Hepatocyte (in vitro differentiated cells): ENCODE measurements around the gene STYX. TPM values are rescaled to one million over a fixed set of nuclear protein-coding genes. Genes with fewer than 3 reads are reported as not detected.

Experiments used
- DNase-seq: peaks from one replicate; pipeline ENCODE4 v3.0.0-alpha.2; 2016; ENCODE audit warnings: low spot score
- H2AFZ ChIP-seq: fragments of 200-600 bp; sonication (generic); 2 replicates; pipeline ENCODE4 v1.6.0; 2016; ENCODE audit warnings: antibody characterized with exemption, mild to moderate bottlenecking
- H3K27ac ChIP-seq: fragments of 200-600 bp; sonication (generic); 2 replicates; pipeline ENCODE4 v1.5.1; 2016; ENCODE audit warnings: mild to moderate bottlenecking
- H3K27me3 ChIP-seq: fragments of 200-600 bp; sonication (generic); 2 replicates; pipeline ENCODE4 v1.6.1; 2016
- H3K36me3 ChIP-seq: fragments of 200-600 bp; sonication (generic); replicated peaks from 2 replicates; pipeline ENCODE4 v1.5.1; 2016; ENCODE audit warnings: low read depth; ENCODE audit not compliant: insufficient read depth
- H3K4me1 ChIP-seq: fragments of 200-600 bp; sonication (generic); 2 replicates; pipeline ENCODE4 v1.5.1; 2016; ENCODE audit warnings: mild to moderate bottlenecking, moderate library complexity; ENCODE audit not compliant: insufficient read depth
- H3K4me2 ChIP-seq: fragments of 200-600 bp; sonication (generic); 2 replicates; pipeline ENCODE4 v1.6.0; 2016
- H3K4me3 ChIP-seq: fragments of 200-600 bp; sonication (generic); 2 replicates; pipeline ENCODE4 v1.5.1; 2016; ENCODE audit warnings: mild to moderate bottlenecking
- H3K79me2 ChIP-seq: fragments of 200-600 bp; sonication (generic); 2 replicates; pipeline ENCODE4 v1.6.0; 2017; ENCODE audit warnings: mild to moderate bottlenecking
- H3K9me2 ChIP-seq: fragments of 200-600 bp; sonication (generic); replicated peaks from 2 replicates; pipeline ENCODE4 v1.6.0; 2017; ENCODE audit warnings: mild to moderate bottlenecking; ENCODE audit not compliant: insufficient read depth
- H3K9me3 ChIP-seq: fragments of 200-600 bp; sonication (generic); 2 replicates; pipeline ENCODE4 v1.5.1; 2016; ENCODE audit warnings: low read depth, mild to moderate bottlenecking
- H4K20me1 ChIP-seq: fragments of 200-600 bp; sonication (generic); 2 replicates; pipeline ENCODE4 v1.6.0; 2016; ENCODE audit warnings: mild to moderate bottlenecking; ENCODE audit not compliant: insufficient read depth, poor library complexity, severe bottlenecking
- CTCF ChIP-seq: fragments of 200-600 bp; sonication (generic); IDR thresholded peaks from 2 replicates; pipeline ENCODE4 v1.5.1; 2016; ENCODE audit warnings: antibody characterized with exemption, mild to moderate bottlenecking; ENCODE audit not compliant: poor library complexity
- EZH2 ChIP-seq: fragments of 200-600 bp; sonication (generic); IDR thresholded peaks from 2 replicates; pipeline ENCODE4 v1.6.1; 2016; ENCODE audit warnings: antibody characterized with exemption, mild to moderate bottlenecking, borderline replicate concordance
- EZH2phosphoT487 ChIP-seq: fragments of 200-600 bp; sonication (generic); IDR thresholded peaks from one replicate; pipeline ENCODE4 v1.6.1; 2018; ENCODE audit warnings: antibody characterized with exemption, mild to moderate bottlenecking, low read depth, moderate library complexity; ENCODE audit not compliant: unreplicated experiment, severe bottlenecking
- WGBS: methylation state at CpG from one replicate; pipeline ENCODE4 v1.1.6; 2016; ENCODE audit warnings: low lambda C conversion rate; ENCODE audit errors: missing lambda C conversion rate; 5-methylcytosine and 5-hydroxymethylcytosine counted together
- polyA plus RNA-seq: library from polyadenylated mRNA; unstranded; fragments of >200 nt; fragmentation: Nextera tagmentation; extraction: Ambion mirVana; gene quantifications from 2 replicates; pipeline ENCODE4 v1.2.1, GENCODE V29; 2016
- total RNA-seq: library from RNA; depleted of rRNA; stranded (reverse); fragments of >200 nt; gene quantifications from 2 replicates; pipeline ENCODE4 v1.2.3, GENCODE V29; 2014

The STYX gene
- total and polyA plus RNA-seq, 2 experiments from 2014 or later = 8.1 to 21.5 TPM

DNA sequence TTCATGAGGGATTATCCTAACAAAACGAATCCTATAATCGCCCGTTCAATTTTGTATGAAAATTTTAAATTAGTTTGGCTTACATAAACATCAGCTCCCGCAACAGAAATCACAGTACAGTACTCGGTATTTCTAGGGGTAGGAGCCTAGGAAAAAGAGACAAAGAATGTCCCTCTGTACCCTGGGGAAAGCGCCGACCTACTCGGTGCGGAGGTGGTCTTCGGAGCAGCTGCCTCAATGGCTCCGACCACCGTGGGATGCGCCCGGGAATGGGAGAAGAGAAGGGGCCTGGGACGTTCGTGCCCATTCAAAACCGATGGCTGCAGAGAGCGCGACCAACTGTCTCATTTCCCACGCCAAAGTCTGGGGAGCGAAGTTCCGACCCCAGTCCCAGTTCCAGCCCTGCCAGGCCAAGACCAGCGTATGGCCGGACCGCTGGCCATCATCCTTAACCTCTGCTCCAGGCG is 60.8 kb downstream of the STYX start:
- Histone ChIP-seq H3K27me3 (no peaks in the 10 kb centered on the region), H3K27ac (peak overlapping the region; percentile 89), H3K4me3 (peak overlapping the region; percentile 64), H3K9me2 (no peaks in the 10 kb centered on the region), H3K9me3 (no peaks in the 10 kb centered on the region), H3K4me2 (peak overlapping the region; percentile 93), H2AFZ (peak overlapping the region; percentile 96), H4K20me1 (no peaks in the 10 kb centered on the region), H3K79me2 (peaks cover 41% of the 10 kb centered on the region), H3K4me1 (no peaks in the 10 kb centered on the region), H3K36me3 (no peaks in the 10 kb centered on the region)
- DNase-seq = no peak
- TF ChIP-seq EZH2 (no peak), EZH2phosphoT487 (no peak), CTCF (no peak)
- WGBS = 1% methylated on average over 22 of the region's 26 CpGs

DNA sequence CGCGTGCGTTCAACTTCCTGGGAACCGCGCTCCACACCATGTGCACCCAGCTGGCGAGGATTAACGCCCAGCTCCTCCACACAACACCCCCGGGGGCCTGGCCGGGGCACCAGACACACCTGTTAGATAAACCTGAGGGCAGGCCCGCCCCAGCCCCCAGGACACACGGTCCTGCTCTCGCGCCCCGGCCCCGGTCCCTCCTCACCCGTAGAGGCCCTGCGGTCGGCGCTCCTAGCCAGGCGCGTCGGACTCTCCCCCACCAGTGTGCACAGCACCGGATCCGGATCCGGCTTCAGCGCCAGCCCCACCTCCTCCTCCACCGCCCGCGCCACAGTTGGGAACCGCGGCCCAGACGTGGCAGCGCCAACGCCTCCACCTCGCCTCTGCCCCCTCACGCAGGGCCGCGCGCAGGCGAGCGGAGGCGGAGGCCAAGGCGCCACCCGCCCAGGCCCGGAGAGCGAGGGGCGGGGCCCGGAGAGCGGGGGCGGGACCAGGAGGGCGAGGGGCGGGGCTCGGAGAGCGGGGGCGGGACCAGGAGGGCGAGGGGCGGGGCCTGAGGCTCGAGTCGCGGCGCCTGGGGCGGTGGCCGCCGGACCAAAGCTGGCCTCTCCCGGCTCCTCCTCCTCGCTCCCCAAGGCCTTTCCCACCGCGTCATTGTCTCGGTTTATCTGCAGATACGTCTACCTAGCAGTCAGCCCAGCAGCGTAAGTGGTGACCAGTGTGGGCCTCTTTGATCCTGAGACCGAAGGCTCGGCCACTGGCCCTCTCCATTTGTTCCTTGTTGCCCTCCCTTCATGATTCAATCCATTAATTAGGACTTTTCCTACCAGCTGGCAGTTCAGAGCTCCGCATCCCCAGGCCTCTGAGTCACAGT is 61.5 kb downstream of the STYX start, which contains the start of gene GNPNAT1:
Gene GNPNAT1, minus strand, starts transcription at position 385 of the 874 bp plus-strand sequence. CDS start 6,957 bp downstream, outside the sequence.
- H3K4me1 ChIP-seq = no peaks in the 10 kb centered on the region
- peak within 1 kb of the TSS; percentile 64 for H3K4me3 ChIP-seq
- H3K27ac ChIP-seq = peak within 1 kb of the TSS; percentile 89
- H3K9me3 ChIP-seq = no peaks in the 10 kb centered on the region
- peak; percentile 94 for DNase-seq
- no peaks in the 10 kb centered on the region for H3K27me3 ChIP-seq
- H4K20me1 ChIP-seq = no peaks in the 10 kb centered on the region
- H3K79me2 ChIP-seq = peaks cover 41% of the 10 kb centered on the region
- no peak for TF ChIP-seq EZH2
- no peak for TF ChIP-seq EZH2phosphoT487
- no peak for TF ChIP-seq CTCF
- WGBS = 4% methylated on average over 63 of the region's 74 CpGs
- H3K36me3 ChIP-seq = no peaks in the 10 kb centered on the region
- H2AFZ ChIP-seq = peak within 1 kb of the TSS; percentile 96
- peak within 1 kb of the TSS; percentile 93 for H3K4me2 ChIP-seq
- H3K9me2 ChIP-seq = no peaks in the 10 kb centered on the region

DNA sequence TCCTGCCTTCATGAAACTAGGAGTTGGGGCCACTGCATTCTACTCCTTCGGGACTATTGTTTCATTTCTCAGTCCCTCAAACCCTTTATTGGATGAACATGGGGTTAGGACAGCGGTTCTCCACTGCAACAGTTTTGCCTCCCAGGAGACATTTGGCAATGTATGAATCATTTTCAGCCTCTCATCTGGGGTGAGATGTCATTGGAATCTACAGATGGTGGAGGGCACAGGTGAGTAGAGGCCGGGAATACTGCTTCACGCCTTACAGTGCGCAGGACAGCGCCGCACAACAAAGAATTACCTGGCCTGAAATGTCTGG is 62.1 kb downstream of the STYX start:
- Histone ChIP-seq H4K20me1 (no peaks in the 10 kb centered on the region), H3K4me1 (no peaks in the 10 kb centered on the region), H2AFZ (peak overlapping the region; percentile 70), H3K27me3 (no peaks in the 10 kb centered on the region), H3K36me3 (no peaks in the 10 kb centered on the region), H3K27ac (peak overlapping the region; percentile 88), H3K9me2 (no peaks in the 10 kb centered on the region), H3K9me3 (no peaks in the 10 kb centered on the region), H3K79me2 (peaks cover 37% of the 10 kb centered on the region), H3K4me3 (peak overlapping the region; percentile 15), H3K4me2 (peak overlapping the region; percentile 93)
- 85% methylated on average over 7 of the region's 7 CpGs for WGBS
- TF ChIP-seq EZH2 = no peak
- DNase-seq = no peak

- WGBS = 55% methylated on average over 2 of the region's 2 CpGs
- no peaks in the 10 kb centered on the region for H3K27me3 ChIP-seq
- TF ChIP-seq CTCF (no peak), EZH2 (no peak), EZH2phosphoT487 (no peak)
- no peaks in the 10 kb centered on the region for H3K36me3 ChIP-seq
- no peaks in the 10 kb centered on the region for H4K20me1 ChIP-seq
- no peak overlapping the region for H2AFZ ChIP-seq
- no peak overlapping the region for H3K4me2 ChIP-seq
- H3K79me2 ChIP-seq = peaks cover 27% of the 10 kb centered on the region
- H3K9me3 ChIP-seq = no peaks in the 10 kb centered on the region
- no peak for DNase-seq
- H3K4me3 ChIP-seq = no peak overlapping the region
- no peak overlapping the region for H3K27ac ChIP-seq
- no peaks in the 10 kb centered on the region for H3K4me1 ChIP-seq
- no peaks in the 10 kb centered on the region for H3K9me2 ChIP-seq
These were observed 63.1 kb downstream of the STYX start for GRCh38 chr14:52793061-52793460.
